GM12873 (cell line): ENCODE data around the gene RUSC1.

Source experiments
- CTCF ChIP-seq: IDR thresholded peaks from 2 replicates; pipeline ENCODE4 v1.5.1; 2012; ENCODE audit warnings: low read depth, mild to moderate bottlenecking, moderate library complexity, low read length, control low read depth; ENCODE audit not compliant: insufficient read depth; ENCODE audit errors: missing control alignments

Gene RUSC1

GRCh38 chr1:155342842-155343241 lies 22.1 kb downstream of the RUSC1 start:
- no peak for TF ChIP-seq CTCF

- no peak for TF ChIP-seq CTCF
Observed at GRCh38 chr1:155352631-155353030, 31.9 kb downstream of the RUSC1 start.

GRCh38 chr1:155360051-155360450 lies 39.4 kb downstream of the RUSC1 start:
- TF ChIP-seq CTCF: no peak

DNA sequence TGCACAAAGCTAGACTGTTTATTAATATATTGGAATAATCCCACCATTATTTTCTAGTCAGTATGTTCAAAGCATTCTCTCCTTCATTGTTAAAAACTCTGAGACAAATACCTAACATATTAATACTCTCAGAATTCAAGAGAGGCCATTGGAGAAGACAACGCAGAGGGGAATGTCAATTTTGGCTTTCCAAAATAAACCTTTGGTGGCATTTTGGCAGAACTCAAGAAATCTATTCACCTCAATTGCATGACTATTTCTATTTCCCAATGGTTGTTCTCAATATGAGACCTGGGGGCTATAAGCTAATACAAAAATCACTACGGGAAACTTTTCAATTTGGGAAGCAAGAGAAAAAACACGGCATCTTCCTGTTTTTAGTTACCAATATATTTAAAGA lies 58.5 kb downstream of the RUSC1 start:
- no peak for TF ChIP-seq CTCF

DNA sequence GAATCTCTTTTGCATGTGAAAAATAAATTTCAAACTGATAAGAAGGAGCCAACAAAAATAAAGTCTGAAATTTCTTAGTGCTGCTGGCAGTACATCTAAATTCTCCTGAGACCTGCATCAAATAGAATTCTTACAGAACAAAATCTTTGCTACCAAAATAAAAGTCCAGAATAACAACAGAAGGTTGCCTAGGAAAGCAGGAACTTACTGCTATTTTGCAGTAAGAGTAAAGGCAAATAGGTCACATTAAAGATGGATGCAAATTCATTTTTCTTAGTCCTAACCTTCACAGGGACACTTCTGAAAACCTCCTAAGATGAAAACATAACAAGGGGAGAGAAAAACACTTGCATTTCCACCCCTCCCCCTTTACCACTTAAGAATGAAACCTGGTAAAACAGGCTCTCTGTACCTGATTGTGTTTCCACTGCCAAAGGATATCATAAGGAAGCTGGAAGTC lies 59.0 kb downstream of the RUSC1 start:
- no peak for TF ChIP-seq CTCF
